ENCODE results near the gene HMOX2.

HMOX2 gene

DNA sequence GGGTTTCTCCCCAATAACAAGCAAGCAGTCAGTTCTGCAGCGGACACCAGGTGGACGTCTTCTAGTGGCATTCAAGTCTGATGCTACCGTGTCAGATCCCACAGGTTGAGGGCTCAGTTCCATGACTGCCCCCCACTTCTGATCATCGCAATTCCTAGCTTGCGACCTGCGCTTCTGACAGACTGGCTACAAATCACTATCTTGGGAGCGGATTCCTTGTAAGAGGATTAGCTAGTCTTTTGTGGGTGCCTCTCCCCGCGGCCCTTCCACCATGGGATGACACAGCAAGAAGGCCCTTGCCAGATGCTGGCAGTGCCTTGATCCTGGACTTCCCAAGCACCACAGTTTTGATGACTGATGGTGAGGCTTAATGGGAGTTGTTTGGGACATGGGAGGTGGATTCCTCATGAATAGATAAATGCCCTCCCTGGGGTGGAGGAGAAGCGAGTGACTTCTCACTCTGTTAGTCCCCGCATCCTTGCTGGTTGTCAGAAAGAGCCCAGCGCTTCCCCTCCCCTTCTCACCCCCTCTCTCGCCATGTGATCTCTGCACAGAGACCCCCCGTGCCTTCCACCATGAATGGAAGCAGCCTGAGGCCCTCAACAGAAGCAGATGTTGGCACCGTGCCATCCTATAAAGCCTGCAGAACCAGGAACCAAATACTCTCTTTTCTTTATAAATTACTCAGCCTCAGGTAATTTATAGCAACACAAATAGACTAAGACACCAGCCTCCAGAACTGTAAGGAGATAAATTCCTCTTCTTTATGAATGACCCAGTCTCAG, 43.3 kb downstream of the HMOX2 start:
- ChIA-PET POLR2A (interaction anchor here (0.5 kb wide), 1 partner anchor 161 kb away, joined by 3 read pairs; no protein-coding TSS in a partner anchor), CTCF (interaction anchor here (1.4 to 1.5 kb wide), 2 partner anchors 12 to 19 kb away, joined by 6 to 7 read pairs; no protein-coding TSS in a partner anchor)
- no peak for DNase-seq (ENCODE audit: extremely low spot score)
- TF ChIP-seq ARNT (IDR thresholded peaks at IDR 0.05): no peak
- TF ChIP-seq FOXK2 (IDR thresholded peaks at IDR 0.05): no peak
- TF ChIP-seq HDGF (IDR thresholded peaks at IDR 0.05; ENCODE audit: borderline replicate concordance): no peak
- no peak for TF ChIP-seq LEF1 (IDR thresholded peaks at IDR 0.05; ENCODE audit: borderline replicate concordance)
- TF ChIP-seq FOXA1 (IDR thresholded peaks at IDR 0.05): no peak
- no peak for TF ChIP-seq FOXM1 (IDR thresholded peaks at IDR 0.05; ENCODE audit: borderline replicate concordance)
- no peak for TF ChIP-seq ELF4 (IDR thresholded peaks at IDR 0.05)
- no peak for TF ChIP-seq TARDBP (IDR thresholded peaks at IDR 0.05)
- TF ChIP-seq CTBP1 (IDR thresholded peaks at IDR 0.05; ENCODE audit: borderline replicate concordance): no peak
- no peak for TF ChIP-seq SUZ12 (IDR thresholded peaks at IDR 0.05)
- no peak for TF ChIP-seq NFRKB (IDR thresholded peaks at IDR 0.05)
- TF ChIP-seq BHLHE40 (IDR thresholded peaks at IDR 0.05; ENCODE audit: borderline replicate concordance): no peak
- TF ChIP-seq, protein P1, sequence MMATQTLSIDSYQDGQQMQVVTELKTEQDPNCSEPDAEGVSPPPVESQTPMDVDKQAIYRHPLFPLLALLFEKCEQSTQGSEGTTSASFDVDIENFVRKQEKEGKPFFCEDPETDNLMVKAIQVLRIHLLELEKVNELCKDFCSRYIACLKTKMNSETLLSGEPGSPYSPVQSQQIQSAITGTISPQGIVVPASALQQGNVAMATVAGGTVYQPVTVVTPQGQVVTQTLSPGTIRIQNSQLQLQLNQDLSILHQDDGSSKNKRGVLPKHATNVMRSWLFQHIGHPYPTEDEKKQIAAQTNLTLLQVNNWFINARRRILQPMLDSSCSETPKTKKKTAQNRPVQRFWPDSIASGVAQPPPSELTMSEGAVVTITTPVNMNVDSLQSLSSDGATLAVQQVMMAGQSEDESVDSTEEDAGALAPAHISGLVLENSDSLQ (IDR thresholded peaks at IDR 0.05): no peak
- no peak for TF ChIP-seq L3MBTL2 (conservative IDR thresholded peaks at IDR 0.05)

DNA sequence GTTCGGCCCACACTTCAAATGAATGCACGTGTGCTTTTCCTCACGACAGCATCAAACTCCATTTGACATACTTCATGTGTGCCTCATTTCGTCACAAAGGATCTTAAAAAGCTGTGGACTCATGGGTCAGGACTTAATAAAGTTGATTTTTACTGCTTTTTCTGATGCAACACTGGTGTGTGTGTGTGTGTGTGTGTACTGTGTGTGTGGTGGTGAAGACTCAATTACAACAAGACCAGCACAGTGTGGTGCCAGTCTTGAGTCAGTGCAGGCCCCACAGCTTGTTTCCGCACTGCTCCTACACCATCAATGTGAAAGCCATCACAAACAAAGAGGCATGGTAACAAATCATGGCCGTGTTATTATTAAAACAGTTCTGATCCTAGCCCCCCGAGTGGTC, 44.7 kb downstream of the HMOX2 start:
- TF ChIP-seq SP1 (IDR thresholded peaks at IDR 0.05) (no peak), ARNT (IDR thresholded peaks at IDR 0.05) (no peak), FOXK2 (IDR thresholded peaks at IDR 0.05) (no peak), ELF4 (IDR thresholded peaks at IDR 0.05) (no peak), FOXA1 (IDR thresholded peaks at IDR 0.05) (no peak), HDGF (IDR thresholded peaks at IDR 0.05; ENCODE audit: borderline replicate concordance) (no peak), ZNF384 (IDR thresholded peaks at IDR 0.05) (no peak), CTBP1 (IDR thresholded peaks at IDR 0.05; ENCODE audit: borderline replicate concordance) (no peak), FOXM1 (IDR thresholded peaks at IDR 0.05; ENCODE audit: borderline replicate concordance) (no peak), LEF1 (IDR thresholded peaks at IDR 0.05; ENCODE audit: borderline replicate concordance) (no peak), L3MBTL2 (conservative IDR thresholded peaks at IDR 0.05) (no peak), NFRKB (IDR thresholded peaks at IDR 0.05) (no peak), BHLHE40 (IDR thresholded peaks at IDR 0.05; ENCODE audit: borderline replicate concordance) (no peak), TARDBP (IDR thresholded peaks at IDR 0.05) (no peak)
- TF ChIP-seq, protein P1 (IDR thresholded peaks at IDR 0.05): no peak
- ChIA-PET POLR2A (no interaction called here), CTCF (no interaction called here)
- DNase-seq (ENCODE audit: extremely low spot score): no peak

DNA sequence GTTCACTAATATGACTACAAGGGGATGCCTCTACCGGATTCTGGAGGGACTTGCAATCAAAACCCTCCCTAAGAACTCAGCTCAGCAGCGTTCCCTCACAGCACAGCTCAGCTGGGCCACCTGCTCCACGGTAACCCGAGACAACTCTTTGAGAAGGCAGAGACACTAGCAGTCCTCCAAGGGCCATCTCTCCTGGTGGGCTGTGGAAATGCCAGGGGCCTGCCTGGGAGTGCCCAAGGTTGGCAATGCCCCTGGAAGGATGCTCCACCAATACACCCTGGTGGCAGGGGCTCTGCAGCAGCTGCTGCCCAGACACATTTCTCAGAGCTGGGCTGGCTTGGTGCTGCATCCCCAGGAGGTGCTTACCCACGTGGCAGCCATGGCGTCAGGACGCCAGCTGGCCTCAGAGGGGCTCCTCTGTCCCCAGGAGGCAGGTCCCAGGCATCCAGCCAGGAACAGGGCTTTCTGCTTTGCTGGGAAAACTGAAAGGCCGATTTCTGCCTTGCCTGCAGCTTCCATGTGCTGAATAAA, 45.9 kb downstream of the HMOX2 start:
- DNase-seq (ENCODE audit: extremely low spot score): no peak
- ChIA-PET POLR2A (no interaction called here), CTCF (no interaction called here)
- TF ChIP-seq ARNT (IDR thresholded peaks at IDR 0.05) (no peak), FOXA1 (IDR thresholded peaks at IDR 0.05) (no peak), BHLHE40 (IDR thresholded peaks at IDR 0.05; ENCODE audit: borderline replicate concordance) (no peak), LEF1 (IDR thresholded peaks at IDR 0.05; ENCODE audit: borderline replicate concordance) (no peak), L3MBTL2 (conservative IDR thresholded peaks at IDR 0.05) (no peak)

DNA sequence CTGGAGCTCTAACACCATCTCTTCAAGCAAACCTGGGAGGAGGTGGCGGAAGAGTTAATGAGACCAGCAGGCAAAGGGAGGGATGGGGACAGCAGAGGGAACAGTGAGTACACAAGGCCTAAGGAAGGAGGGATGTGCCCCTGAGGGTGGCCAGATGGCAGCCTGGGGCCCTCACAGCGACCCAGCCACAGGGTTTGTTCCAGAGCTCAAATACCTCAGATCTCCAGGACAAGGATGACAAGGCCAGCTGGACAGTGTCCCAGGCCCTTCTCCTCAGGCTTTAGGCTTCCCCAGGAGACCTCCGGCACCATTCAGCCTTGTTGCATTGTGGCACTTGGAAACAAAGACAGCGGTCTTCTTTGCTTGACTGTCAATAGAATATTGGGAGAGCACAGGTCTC, 47.5 kb downstream of the HMOX2 start:
- ChIA-PET POLR2A (no interaction called here), CTCF (no interaction called here)
- DNase-seq (ENCODE audit: extremely low spot score): no peak
- TF ChIP-seq ELF4 (IDR thresholded peaks at IDR 0.05) (no peak), TARDBP (IDR thresholded peaks at IDR 0.05) (no peak), ZNF384 (IDR thresholded peaks at IDR 0.05) (no peak), SUZ12 (IDR thresholded peaks at IDR 0.05) (no peak), FOXK2 (IDR thresholded peaks at IDR 0.05) (no peak), NFRKB (IDR thresholded peaks at IDR 0.05) (no peak), L3MBTL2 (conservative IDR thresholded peaks at IDR 0.05) (no peak), CTBP1 (IDR thresholded peaks at IDR 0.05; ENCODE audit: borderline replicate concordance) (no peak)
- TF ChIP-seq, protein P1 (IDR thresholded peaks at IDR 0.05): no peak

DNA sequence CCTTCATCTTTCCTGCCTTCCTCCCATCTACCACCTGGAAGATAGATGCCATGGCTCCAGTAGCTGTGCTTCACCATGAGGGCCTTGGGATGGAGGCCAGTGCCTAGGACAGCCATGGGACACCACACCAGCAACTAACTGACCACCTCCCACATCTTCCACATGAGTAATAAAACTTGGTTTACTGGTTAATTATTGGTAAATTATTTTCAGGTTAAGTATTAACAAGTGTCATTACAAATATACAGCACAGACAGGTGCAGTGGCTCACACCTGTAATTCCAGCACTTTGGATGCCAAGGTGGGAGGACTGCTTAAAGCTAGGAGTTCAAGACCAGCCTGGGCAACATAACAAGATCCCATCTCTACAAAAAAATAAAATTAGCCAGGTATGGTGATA, 48.4 kb downstream of the HMOX2 start:
- ChIA-PET POLR2A (no interaction called here), CTCF (interaction anchor here (0.7 to 1.5 kb wide), 2 partner anchors 61 to 247 kb away, joined by 4 to 5 read pairs; no protein-coding TSS in a partner anchor)
- DNase-seq (ENCODE audit: extremely low spot score): no peak
- TF ChIP-seq CTBP1 (IDR thresholded peaks at IDR 0.05; ENCODE audit: borderline replicate concordance) (no peak), SP1 (IDR thresholded peaks at IDR 0.05) (no peak), LEF1 (IDR thresholded peaks at IDR 0.05; ENCODE audit: borderline replicate concordance) (no peak), SUZ12 (IDR thresholded peaks at IDR 0.05) (no peak), BHLHE40 (IDR thresholded peaks at IDR 0.05; ENCODE audit: borderline replicate concordance) (no peak), FOXM1 (IDR thresholded peaks at IDR 0.05; ENCODE audit: borderline replicate concordance) (no peak), TARDBP (IDR thresholded peaks at IDR 0.05) (no peak), ARNT (IDR thresholded peaks at IDR 0.05) (no peak), FOXK2 (IDR thresholded peaks at IDR 0.05) (no peak), HDGF (IDR thresholded peaks at IDR 0.05; ENCODE audit: borderline replicate concordance) (no peak), L3MBTL2 (conservative IDR thresholded peaks at IDR 0.05) (no peak)

DNA sequence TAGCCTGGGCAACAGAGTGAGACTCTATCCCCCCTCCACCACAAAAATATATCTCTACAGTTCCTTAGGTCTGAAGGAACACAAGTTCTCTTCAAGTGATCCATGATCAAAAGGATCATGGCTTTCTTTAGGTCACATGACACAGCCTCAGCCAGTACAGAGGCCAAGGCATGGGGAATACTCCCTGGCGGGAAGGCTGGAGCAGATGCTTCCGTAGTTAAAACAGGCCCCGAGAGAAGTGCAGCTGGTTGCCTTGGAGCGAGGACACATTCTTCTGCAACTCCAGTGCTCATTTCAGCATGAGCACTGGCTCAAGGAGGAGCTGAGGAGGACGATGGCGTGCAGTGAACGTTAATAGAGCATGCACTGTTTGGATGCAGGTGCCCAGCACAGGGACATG, 48.9 kb downstream of the HMOX2 start:
- no peak for DNase-seq (ENCODE audit: extremely low spot score)
- TF ChIP-seq LEF1 (IDR thresholded peaks at IDR 0.05; ENCODE audit: borderline replicate concordance) (no peak), FOXK2 (IDR thresholded peaks at IDR 0.05) (no peak), TARDBP (IDR thresholded peaks at IDR 0.05) (no peak), SUZ12 (IDR thresholded peaks at IDR 0.05) (no peak), L3MBTL2 (conservative IDR thresholded peaks at IDR 0.05) (no peak; the same call in 1 of the 2 replicates), ELF4 (IDR thresholded peaks at IDR 0.05) (no peak)
- ChIA-PET CTCF (interaction anchor here (0.7 to 1.5 kb wide), 2 partner anchors 61 to 247 kb away, joined by 4 to 5 read pairs; no protein-coding TSS in a partner anchor), POLR2A (no interaction called here)
